Measurements from ENCODE around the gene NCOA3. TPM values are rescaled to one million over a fixed set of nuclear protein-coding genes. Genes with fewer than 3 reads are reported as not detected.

NCOA3 gene
- total and polyA plus RNA-seq, 7 donors = 11.9 to 56.9 (median 18.1) TPM

DNA sequence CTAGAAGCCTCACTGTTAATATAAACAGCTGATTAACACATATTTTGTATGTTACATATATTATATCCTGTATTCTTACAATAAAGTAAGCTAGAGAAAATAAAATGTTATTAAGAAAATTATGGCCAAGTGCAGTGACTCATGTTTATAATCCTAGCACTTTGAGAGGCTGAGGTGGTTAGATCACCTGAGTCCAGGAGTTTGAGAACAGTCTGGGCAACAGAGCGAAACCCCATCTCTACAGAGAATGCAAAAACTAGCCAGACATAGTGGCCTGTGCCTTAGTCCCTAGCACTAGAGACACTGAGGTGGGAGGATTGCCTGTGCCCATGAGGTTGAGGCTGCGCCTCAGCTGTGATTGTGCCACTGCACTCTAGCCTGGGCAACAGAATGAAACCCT lies 81.9 kb downstream of the NCOA3 start:
- intact Hi-C loops (cut with DNase I) = no loop called here
- DNase-seq (no peak), ATAC-seq (no peak)
- WGBS, 3 donors = 94 to 95% (median 95%) methylated on average over 2 of the region's 2 CpGs
- Histone ChIP-seq H3K27ac (no peak overlapping the region), H3K4me3 (no peak overlapping the region), H3K36me3 (ENCODE audit: insufficient read depth in 1 of 2, low read depth in 1 of 2) (no peaks in the 10 kb centered on the region), H3K27me3 (ENCODE audit: insufficient read depth in 3 of 3, low read length in 2 of 3) (no peaks in the 10 kb centered on the region), H3K9me3 (no peaks in the 10 kb centered on the region), H3K4me1 (peaks cover 25% of the 10 kb centered on the region)
- TF ChIP-seq, protein P1, sequence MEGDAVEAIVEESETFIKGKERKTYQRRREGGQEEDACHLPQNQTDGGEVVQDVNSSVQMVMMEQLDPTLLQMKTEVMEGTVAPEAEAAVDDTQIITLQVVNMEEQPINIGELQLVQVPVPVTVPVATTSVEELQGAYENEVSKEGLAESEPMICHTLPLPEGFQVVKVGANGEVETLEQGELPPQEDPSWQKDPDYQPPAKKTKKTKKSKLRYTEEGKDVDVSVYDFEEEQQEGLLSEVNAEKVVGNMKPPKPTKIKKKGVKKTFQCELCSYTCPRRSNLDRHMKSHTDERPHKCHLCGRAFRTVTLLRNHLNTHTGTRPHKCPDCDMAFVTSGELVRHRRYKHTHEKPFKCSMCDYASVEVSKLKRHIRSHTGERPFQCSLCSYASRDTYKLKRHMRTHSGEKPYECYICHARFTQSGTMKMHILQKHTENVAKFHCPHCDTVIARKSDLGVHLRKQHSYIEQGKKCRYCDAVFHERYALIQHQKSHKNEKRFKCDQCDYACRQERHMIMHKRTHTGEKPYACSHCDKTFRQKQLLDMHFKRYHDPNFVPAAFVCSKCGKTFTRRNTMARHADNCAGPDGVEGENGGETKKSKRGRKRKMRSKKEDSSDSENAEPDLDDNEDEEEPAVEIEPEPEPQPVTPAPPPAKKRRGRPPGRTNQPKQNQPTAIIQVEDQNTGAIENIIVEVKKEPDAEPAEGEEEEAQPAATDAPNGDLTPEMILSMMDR (IDR thresholded peaks at IDR 0.05) = no peak

- 28 to 53% (median 30%) methylated on average over 10 of the region's 10 CpGs for WGBS, 3 donors
- intact Hi-C loops (cut with DNase I) = no loop called here
- Histone ChIP-seq H3K4me3 (no peak overlapping the region), H3K4me1 (peaks cover 19% of the 10 kb centered on the region), H3K27ac (peak overlapping the region; percentile 64), H3K36me3 (ENCODE audit: insufficient read depth in 1 of 2, low read depth in 1 of 2) (no peaks in the 10 kb centered on the region), H3K27me3 (ENCODE audit: insufficient read depth in 3 of 3, low read length in 2 of 3) (no peaks in the 10 kb centered on the region), H3K9me3 (no peaks in the 10 kb centered on the region)
- TF ChIP-seq, protein P1 (IDR thresholded peaks at IDR 0.05) = no peak
- ATAC-seq (peak in 2 of 4 donors; percentile 40 to 68), DNase-seq (peak in 1 of 2 donors; percentile 33)
Measured at GRCh38 chr20:47585087-47585747, 83.5 kb downstream of the NCOA3 start.

- Histone ChIP-seq H3K9me3 (no peaks in the 10 kb centered on the region), H3K36me3 (ENCODE audit: insufficient read depth in 1 of 2, low read depth in 1 of 2) (no peaks in the 10 kb centered on the region), H3K27me3 (ENCODE audit: insufficient read depth in 3 of 3, low read length in 2 of 3) (no peaks in the 10 kb centered on the region), H3K27ac (no peak overlapping the region), H3K4me1 (peaks cover 19% of the 10 kb centered on the region), H3K4me3 (no peak overlapping the region)
- 35 to 43% (median 39%) methylated on average over 6 of the region's 6 CpGs for WGBS, 3 donors
- TF ChIP-seq, protein P1 (IDR thresholded peaks at IDR 0.05) = no peak
- intact Hi-C loops (cut with DNase I) = no loop called here
- DNase-seq (no peak), ATAC-seq (peak in 2 of 4 donors; percentile 32 to 55)
Measured at GRCh38 chr20:47586649-47587294, 85.1 kb downstream of the NCOA3 start.

DNA sequence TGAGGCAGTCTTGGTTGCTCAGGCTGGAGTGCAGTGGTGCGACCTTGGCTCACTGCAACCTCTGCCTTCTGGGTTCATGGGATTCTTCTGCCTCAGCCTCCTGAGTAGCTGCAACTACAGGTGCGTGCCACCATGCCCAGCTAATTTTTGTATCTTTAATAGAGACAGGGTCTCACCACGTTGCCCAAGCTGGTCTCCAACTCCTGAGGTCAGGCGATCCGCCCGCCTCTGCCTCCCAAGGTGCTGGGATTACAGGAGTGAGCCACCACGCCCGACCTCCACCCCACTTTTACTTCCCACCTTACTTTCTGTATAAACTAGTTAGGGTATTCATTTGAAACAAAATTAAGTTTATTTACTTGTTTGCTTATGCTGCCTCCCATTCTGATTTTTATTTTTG lies 86.5 kb downstream of the NCOA3 start:
- Histone ChIP-seq H3K27me3 (ENCODE audit: insufficient read depth in 3 of 3, low read length in 2 of 3) (no peaks in the 10 kb centered on the region), H3K27ac (no peak overlapping the region), H3K4me1 (peaks cover 19% of the 10 kb centered on the region), H3K4me3 (no peak overlapping the region), H3K36me3 (ENCODE audit: insufficient read depth in 1 of 2, low read depth in 1 of 2) (no peaks in the 10 kb centered on the region), H3K9me3 (no peaks in the 10 kb centered on the region)
- ATAC-seq (no peak), DNase-seq (no peak)
- 93 to 99% (median 97%) methylated on average over 8 of the region's 8 CpGs for WGBS, 3 donors
- intact Hi-C loops (cut with DNase I) = no loop called here
- TF ChIP-seq, protein P1 (IDR thresholded peaks at IDR 0.05) = no peak

Measured in psoas muscle (tissue), 8 donors.